Sigmoid colon (tissue), 7 donors: ENCODE data around the gene LRRC56. TPM values are rescaled to one million over a fixed set of nuclear protein-coding genes. Genes with fewer than 3 reads are reported as not detected.

Experiments
- DNase-seq: peaks from one replicate; pipeline ENCODE4 v3.0.0-alpha.2; 2019
- H3K27ac ChIP-seq, 4 donors: fragments of 200-600 bp; sonication (generic); one replicate each; pipeline ENCODE4 v1.5.1; 2016 to 2019; ENCODE audit warnings: mild to moderate bottlenecking in 1 of 4
- H3K27me3 ChIP-seq, 3 donors: fragments of 200-600 bp; sonication (generic); one replicate each; pipeline ENCODE4 v1.5.1; 2019; ENCODE audit warnings: mild to moderate bottlenecking in 1 of 3
- H3K36me3 ChIP-seq, 4 donors: fragments of 200-600 bp; sonication (generic); one replicate each; pipeline ENCODE4 v1.5.1; 2016 to 2019
- H3K4me1 ChIP-seq, 4 donors: fragments of 200-600 bp; sonication (generic); one replicate each; pipeline ENCODE4 v1.5.1; 2017 to 2019
- H3K4me3 ChIP-seq, 4 donors: fragments of 200-600 bp; sonication (generic); one replicate each; pipeline ENCODE4 v1.5.1; 2017 to 2019; ENCODE audit warnings: mild to moderate bottlenecking in 2 of 4, moderate library complexity in 1 of 4
- H3K9me3 ChIP-seq, 4 donors: fragments of 200-600 bp in 3 of 4; sonication (generic) in 3 of 4; one replicate each; pipeline versions ENCODE4 v1.5.1 to v1.6.1; 2013 to 2019
- CTCF ChIP-seq, 4 experiments: fragments of 450-650 bp in 3 of 4; fragments of 200-600 bp in 1 of 4; IDR thresholded peaks; one replicate each; pipeline ENCODE4 v1.5.1; 2016 to 2019; ENCODE audit warnings: antibody characterized with exemption in 4 of 4, mild to moderate bottlenecking in 3 of 4, moderate library complexity in 2 of 4
- EP300 ChIP-seq, 4 donors: sonication (generic); formaldehyde crosslinking; IDR thresholded peaks; one replicate each; pipeline ENCODE4 v1.6.1; 2017; ENCODE audit warnings: antibody characterized with exemption in 4 of 4
- POLR2A ChIP-seq, 2 donors: fragments of 450-650 bp; IDR thresholded peaks; one replicate each; pipeline ENCODE4 v1.6.1; 2016; ENCODE audit warnings: antibody characterized with exemption in 2 of 2, mild to moderate bottlenecking in 2 of 2, moderate library complexity in 2 of 2
- POLR2AphosphoS5 ChIP-seq, 4 donors: sonication (generic); formaldehyde crosslinking; IDR thresholded peaks; one replicate each; pipeline ENCODE4 v1.6.1; 2017; ENCODE audit warnings: antibody characterized with exemption in 4 of 4
- WGBS, 2 donors: extraction: QIAGEN DNeasy Blood & Tissue Kit; methylation state at CpG; one replicate each; pipeline ENCODE4 v1.1.7; 2013; 5-methylcytosine and 5-hydroxymethylcytosine counted together
- intact Hi-C: fragments of 100-400 bp; cut with DNase I; formaldehyde crosslinking; loops from one replicate; pipeline ENCODE4 v1.15.1; 2023
- polyA plus RNA-seq, 3 donors: library from polyadenylated mRNA; stranded (reverse); fragments of 200-250 nt; gene quantifications; one replicate each; pipeline ENCODE4 v1.2.3, GENCODE V29; 2013
- total RNA-seq, 4 donors: library from RNA; depleted of rRNA; stranded (reverse); fragments of >200 nt; gene quantifications; one replicate each; pipeline ENCODE4 v1.1.0, GENCODE V29; 2016
- donor health status: healthy with polysubstance abuse.
- donor health status: Bipolar disorder and iron deficiency.
- donor health status: healthy.

LRRC56 gene
- total and polyA plus RNA-seq, 7 donors = 0.14 to 5.9 (median 4.1) TPM; not detected in 3

GRCh38 chr11:555780-556661, 18.7 kb downstream of the LRRC56 start:
- Histone ChIP-seq H3K27me3 (peaks cover 45 to 86% (median 81%) of the 10 kb centered on the region in 3 donors), H3K36me3 (no peaks in the 10 kb centered on the region), H3K4me3 (peak overlapping the region in 1 of 4 donors; percentile 27), H3K4me1 (peaks cover 0 to 29% (median 25%) of the 10 kb centered on the region in 4 donors), H3K9me3 (no peaks in the 10 kb centered on the region), H3K27ac (no peak overlapping the region)
- intact Hi-C loops = loop anchor here (2.0 kb wide), 1 partner anchor 167 kb away; no protein-coding TSS in a partner anchor
- DNase-seq = no peak
- TF ChIP-seq CTCF (IDR thresholded peaks at IDR 0.05) (no peak), POLR2A (IDR thresholded peaks at IDR 0.05) (no peak), POLR2AphosphoS5 (IDR thresholded peaks at IDR 0.05) (no peak), EP300 (IDR thresholded peaks at IDR 0.05) (no peak)
- WGBS, 2 donors = 5 to 7% methylated on average over 104 of the region's 104 CpGs

- intact Hi-C loops = no loop called here
- TF ChIP-seq CTCF (IDR thresholded peaks at IDR 0.05) (no peak), POLR2A (IDR thresholded peaks at IDR 0.05) (no peak), EP300 (IDR thresholded peaks at IDR 0.05) (no peak), POLR2AphosphoS5 (IDR thresholded peaks at IDR 0.05) (no peak)
- Histone ChIP-seq H3K9me3 (no peaks in the 10 kb centered on the region), H3K27me3 (peaks cover 51 to 78% (median 74%) of the 10 kb centered on the region in 3 donors), H3K36me3 (no peaks in the 10 kb centered on the region), H3K27ac (no peak overlapping the region), H3K4me1 (peaks cover 0 to 36% (median 33%) of the 10 kb centered on the region in 4 donors), H3K4me3 (no peak overlapping the region)
- DNase-seq = no peak
- 81 to 94% methylated on average over 22 of the region's 22 CpGs for WGBS, 2 donors
Observed at GRCh38 chr11:556662-557256, 19.4 kb downstream of the LRRC56 start.

- intact Hi-C loops = no loop called here
- Histone ChIP-seq H3K27me3 (peaks cover 48 to 71% (median 66%) of the 10 kb centered on the region in 3 donors), H3K4me1 (peaks cover 0 to 36% (median 33%) of the 10 kb centered on the region in 4 donors)
Observed at GRCh38 chr11:557328-558132, 20.2 kb downstream of the LRRC56 start.

More at GRCh38 chr11:557328-558132, 20.2 kb downstream of the LRRC56 start:
- no peak overlapping the region for H3K4me3 ChIP-seq
- 87 to 92% methylated on average over 24 of the region's 24 CpGs for WGBS, 2 donors
- no peak overlapping the region for H3K27ac ChIP-seq
- DNase-seq = no peak
- no peaks in the 10 kb centered on the region for H3K9me3 ChIP-seq
- TF ChIP-seq CTCF (IDR thresholded peaks at IDR 0.05) (no peak), POLR2A (IDR thresholded peaks at IDR 0.05) (no peak), POLR2AphosphoS5 (IDR thresholded peaks at IDR 0.05) (no peak), EP300 (IDR thresholded peaks at IDR 0.05) (no peak)
- H3K36me3 ChIP-seq = no peaks in the 10 kb centered on the region
